Esophagus muscularis mucosa (tissue), 4 donors: ENCODE data around the gene BRI3BP.

ENCODE experiments used
- CTCF ChIP-seq, 3 experiments: fragments of 200-600 bp in 2 of 3; fragments of 450-650 bp in 1 of 3; sonication (generic) in 2 of 3; IDR thresholded peaks; one replicate each; pipeline ENCODE4 v1.5.1; 2017 to 2019; ENCODE audit warnings: antibody characterized with exemption in 3 of 3, mild to moderate bottlenecking in 2 of 3, moderate library complexity in 1 of 3
- EP300 ChIP-seq: sonication (generic); formaldehyde crosslinking; IDR thresholded peaks from one replicate; pipeline ENCODE4 v1.6.1; 2017; ENCODE audit warnings: antibody characterized with exemption
- POLR2A ChIP-seq: fragments of 450-650 bp; IDR thresholded peaks from one replicate; pipeline ENCODE4 v1.6.1; 2017; ENCODE audit warnings: antibody characterized with exemption, moderate library complexity, mild to moderate bottlenecking, low read depth
- POLR2AphosphoS5 ChIP-seq, 2 donors: sonication (generic); formaldehyde crosslinking; IDR thresholded peaks; one replicate each; pipeline ENCODE4 v1.6.1; 2017; ENCODE audit warnings: antibody characterized with exemption in 2 of 2

- TF ChIP-seq POLR2AphosphoS5 (IDR thresholded peaks at IDR 0.05), result no peak
- no peak for TF ChIP-seq CTCF (IDR thresholded peaks at IDR 0.05)
- TF ChIP-seq POLR2A, result no peak
- no peak for TF ChIP-seq EP300
Measured at GRCh38 chr12:125069616-125070015, 76.2 kb downstream of the BRI3BP start.
